Fibroblast of skin of back (primary cell): ENCODE data around the gene ATP10B.

Source experiments
- DNase-seq: peaks from one replicate; pipeline ENCODE4 v3.0.0-alpha.2; 2013

Gene ATP10B

DNA sequence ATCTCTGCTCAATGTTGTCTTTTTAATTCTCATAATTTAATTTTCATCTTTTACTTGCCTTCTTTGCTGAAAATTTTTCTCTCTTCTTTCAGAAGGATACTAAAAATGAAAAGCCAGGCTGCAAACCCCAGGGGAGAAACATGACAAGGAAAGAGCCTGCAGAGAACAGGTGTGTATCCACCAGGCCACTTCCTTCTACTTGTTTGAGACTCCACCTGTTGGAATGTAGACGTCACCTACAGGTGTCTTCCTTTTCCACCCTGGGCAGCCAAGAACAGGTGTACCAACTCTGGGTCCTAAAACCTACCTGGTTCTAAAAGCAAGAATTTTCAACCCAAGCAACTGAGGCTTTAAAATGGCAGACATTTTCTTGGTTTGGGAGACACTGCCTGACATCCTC lies 166.8 kb downstream of the ATP10B start:
- DNase-seq, result no peak

DNA sequence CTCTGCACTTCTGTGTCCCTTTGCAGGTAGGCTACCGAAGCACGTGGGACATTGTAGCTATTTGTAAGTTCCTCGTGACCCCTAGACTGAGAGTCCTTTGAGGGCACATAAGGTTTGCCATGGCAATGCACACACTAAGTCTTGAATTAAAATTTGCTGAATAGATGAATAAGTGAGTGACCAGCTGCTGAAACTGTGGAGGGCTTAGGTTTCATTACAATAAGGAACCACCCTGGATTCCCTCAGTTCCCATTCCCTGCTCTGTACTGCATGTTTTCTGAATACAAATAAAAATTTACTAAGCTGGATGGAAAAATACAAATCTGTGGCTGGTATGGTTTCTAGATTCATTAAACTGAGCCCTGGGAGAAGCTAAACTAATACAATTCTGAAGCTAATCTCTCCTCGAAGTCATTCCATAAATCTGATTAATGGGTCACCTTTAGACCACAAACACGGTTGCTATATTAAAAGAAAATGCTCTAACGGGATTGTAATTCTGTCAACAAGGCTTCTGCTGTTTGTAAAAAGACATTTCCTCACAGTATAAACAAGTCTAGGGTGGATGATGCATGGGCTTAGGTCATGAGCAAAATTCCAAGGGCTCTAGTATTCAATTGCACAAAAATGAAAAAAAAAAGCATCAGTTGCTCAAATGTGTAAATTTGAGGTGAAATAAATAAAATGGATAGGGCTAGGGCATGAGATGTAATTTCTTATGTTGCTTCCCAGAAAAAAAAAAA lies 172.3 kb downstream of the ATP10B start:
- no peak for DNase-seq

DNA sequence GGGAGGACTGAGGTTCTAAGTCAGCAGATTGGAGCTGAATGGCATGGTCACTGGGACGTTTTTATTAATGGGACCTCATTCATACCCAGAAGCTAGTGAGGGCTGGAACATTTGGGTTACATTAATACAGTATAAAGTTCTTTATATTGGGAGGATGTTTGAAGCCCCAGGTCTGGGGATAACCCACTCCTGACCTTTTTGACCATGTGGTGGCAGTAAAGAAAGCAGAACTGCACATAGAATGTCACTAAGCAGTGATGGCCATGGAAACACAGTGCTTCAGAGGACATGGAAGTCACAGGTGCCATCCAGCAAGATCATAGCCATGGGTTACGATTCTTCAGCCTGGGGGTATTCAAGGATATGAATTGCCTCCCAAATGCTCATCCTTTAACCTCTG lies 176.0 kb downstream of the ATP10B start:
- no peak for DNase-seq

DNA sequence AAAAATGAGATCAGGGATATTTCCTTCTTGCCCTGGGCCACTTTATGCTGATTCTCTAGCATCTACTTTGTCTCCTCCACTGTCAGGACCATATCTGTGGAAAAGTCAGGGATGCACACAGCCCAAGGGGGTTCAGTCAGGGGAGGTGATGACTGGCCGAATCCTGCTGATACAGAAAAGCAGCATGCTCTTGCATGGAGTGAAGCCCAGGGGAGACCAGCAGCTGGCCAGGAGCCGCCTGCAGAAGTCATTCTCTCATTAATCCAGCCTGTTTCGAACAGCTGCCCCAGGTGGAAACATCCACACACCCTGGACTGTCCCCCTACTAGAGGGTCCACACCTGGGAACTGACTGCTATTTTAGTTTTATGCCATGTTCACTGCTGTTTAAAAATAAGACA lies 177.1 kb downstream of the ATP10B start:
- no peak for DNase-seq

DNA sequence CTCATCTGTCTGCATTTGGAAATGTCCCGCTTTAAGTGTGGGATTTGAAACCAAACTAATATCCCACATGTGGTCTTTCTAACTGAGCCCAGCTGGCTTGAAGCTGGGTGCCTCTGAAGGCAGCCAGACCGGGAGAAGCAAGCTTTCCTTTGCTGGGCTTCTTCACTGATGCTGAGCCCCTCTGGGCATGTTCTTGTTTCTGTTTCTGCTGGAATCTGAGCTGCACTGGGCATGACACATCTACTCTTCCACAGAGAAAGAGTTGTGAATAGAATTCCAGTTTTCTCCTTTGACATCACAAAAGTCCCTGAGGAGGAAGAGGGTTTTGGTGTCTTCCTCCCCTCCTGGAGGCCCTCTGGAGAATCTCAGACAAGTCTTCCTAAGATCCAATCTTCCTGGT lies 179.5 kb downstream of the ATP10B start:
- no peak for DNase-seq

DNA sequence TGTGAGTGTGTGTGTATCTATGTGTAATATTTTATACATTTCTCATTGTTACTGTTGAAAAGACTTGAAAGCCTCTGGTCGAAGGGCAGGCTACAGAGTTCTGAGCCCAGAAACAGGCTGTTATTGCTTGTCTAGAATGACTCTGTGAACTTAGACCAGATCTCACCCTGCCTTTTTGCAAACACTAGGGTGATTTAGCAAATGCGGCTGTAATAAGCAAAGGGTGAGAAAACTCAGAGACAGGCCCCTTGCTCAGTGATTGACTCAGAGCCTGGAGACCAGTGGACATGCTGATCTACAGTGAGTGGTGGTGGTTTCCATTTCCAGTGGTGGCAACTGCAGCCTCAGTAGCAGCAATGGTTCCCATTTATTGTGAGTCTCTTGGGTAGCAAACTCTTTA lies 183.7 kb downstream of the ATP10B start:
- no peak for DNase-seq

DNA sequence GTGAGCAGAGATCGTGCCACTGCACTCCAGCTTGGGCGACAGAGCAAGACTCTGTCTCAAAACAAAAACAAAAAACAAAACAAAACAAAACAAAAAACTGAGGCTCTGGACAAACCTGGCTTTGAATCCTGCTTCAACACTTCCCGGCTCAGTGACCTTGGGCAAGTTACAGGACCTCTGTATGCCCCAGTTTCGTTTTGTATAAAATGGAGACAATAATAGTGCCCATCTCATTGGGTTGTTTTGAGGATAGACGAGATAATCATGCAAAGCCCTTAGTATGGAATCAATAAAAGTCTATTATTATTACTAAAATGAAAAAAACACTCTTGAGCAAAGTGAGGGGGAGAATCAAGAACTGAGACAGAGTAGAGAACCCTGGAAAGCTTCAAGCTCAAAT lies 184.9 kb downstream of the ATP10B start:
- no peak for DNase-seq

DNA sequence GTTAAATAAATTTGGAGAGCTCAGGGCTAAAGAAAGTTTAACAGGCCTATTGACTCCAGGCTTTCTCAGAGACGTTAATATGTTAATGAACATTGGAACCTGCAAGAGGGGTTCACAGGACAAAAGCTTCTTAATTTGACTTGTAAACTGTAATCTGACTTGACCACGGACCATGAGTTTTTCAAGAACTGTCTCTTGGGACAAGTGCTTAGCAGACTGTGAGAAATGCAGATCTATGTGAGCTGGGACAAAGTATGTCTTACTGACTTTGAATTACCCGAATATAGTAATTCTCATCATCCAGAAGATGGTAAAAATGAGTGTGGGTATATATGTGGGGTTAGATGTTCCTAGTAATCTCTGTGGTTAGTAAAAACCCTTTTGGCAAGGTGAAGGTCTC lies 186.6 kb downstream of the ATP10B start:
- no peak for DNase-seq

DNA sequence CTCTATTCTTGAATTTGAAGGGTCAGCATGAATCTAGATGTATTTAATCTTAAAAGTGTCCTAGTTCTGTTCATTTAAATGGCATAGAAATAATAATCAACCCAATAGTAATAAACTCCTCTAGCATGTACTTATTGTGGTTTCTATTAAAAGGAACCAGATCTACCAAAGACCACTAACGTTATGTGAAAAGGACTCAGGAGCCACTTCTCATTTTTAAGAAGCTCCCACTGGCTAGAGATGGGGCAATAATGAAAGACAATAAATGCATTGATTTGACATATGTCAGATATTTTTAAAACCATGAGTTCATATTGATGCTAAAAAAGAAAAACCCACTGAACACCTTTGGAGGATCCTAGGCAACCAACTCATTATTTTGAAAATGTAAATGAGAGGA lies 191.9 kb downstream of the ATP10B start:
- DNase-seq, result no peak

DNA sequence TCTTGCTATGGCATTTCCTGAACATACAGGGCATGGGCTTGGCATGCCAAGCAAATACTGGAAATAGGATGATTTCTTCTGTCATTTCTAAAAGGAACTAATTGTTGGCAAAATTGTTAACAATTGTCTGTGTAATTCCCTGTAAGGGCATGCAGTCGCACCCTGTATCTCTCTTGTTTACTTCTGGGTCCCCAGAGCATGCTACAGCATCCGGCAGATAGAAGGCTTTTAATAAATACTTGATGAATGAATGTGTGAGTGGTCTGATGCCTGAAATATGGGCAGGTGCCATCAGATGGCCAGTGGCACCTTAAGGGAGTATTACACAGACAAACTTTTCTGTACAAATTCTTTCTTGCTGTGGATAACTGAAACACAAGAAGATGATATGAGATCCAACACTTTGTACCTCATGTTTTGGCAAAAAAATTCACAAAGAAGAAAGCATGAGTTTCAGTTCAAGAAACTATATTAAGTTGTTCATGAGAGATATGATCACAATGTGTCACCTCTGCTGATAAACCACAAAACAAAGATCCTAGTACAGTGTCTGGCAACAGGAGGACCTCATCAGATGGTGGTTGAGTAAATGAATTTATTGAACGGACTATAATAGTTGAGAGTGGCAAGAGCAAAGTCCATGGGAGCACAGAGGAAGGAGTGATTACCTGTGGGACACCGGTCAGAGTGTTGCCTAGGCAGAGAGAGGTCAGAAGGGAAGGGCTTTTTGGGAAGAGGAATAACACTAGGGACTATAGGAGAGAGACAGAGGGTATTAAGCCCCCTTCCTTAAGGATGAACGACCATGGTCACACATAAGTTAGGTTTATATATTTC lies 194.2 kb downstream of the ATP10B start:
- no peak for DNase-seq

DNA sequence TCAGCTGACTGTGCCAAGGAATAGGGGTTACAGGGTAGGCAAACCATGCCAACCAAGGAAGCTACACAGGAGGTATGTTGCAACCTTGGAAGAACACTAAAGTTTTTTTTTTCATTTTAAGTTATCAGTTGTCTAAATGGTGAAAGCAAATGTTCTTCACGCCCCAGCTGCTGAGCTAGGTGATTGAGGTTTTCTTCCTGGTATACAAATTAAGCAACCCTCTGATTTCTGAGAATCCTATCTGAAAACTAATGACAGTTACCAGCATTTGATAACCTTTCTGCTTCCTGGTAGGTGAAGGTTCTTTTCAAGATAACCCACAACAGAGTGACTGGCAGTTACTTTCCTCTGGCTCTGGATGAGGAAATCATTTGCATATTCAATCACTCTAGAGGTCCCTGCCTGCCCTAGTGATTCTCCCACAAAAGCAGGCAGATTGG lies 194.9 kb downstream of the ATP10B start:
- DNase-seq, result no peak

DNA sequence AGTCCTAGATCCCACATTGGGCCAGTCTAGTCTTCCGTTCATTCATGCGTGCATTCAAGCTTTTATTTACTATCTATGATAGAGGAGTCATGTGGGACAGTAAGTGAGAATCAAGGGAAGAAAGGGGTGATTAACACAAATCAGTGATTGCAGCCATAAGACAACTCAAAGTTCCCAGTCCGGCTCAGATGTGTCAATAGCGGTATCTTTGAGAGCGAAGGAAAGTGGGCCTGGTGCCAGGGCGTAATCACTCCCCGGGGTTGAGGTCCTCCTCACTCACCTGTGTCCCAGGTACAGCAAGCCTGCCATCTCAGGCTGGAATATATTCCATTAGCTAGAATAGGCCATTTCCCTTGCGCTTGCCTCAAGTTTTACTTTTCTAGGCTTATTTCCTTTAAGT lies 196.3 kb downstream of the ATP10B start:
- no peak for DNase-seq

DNA sequence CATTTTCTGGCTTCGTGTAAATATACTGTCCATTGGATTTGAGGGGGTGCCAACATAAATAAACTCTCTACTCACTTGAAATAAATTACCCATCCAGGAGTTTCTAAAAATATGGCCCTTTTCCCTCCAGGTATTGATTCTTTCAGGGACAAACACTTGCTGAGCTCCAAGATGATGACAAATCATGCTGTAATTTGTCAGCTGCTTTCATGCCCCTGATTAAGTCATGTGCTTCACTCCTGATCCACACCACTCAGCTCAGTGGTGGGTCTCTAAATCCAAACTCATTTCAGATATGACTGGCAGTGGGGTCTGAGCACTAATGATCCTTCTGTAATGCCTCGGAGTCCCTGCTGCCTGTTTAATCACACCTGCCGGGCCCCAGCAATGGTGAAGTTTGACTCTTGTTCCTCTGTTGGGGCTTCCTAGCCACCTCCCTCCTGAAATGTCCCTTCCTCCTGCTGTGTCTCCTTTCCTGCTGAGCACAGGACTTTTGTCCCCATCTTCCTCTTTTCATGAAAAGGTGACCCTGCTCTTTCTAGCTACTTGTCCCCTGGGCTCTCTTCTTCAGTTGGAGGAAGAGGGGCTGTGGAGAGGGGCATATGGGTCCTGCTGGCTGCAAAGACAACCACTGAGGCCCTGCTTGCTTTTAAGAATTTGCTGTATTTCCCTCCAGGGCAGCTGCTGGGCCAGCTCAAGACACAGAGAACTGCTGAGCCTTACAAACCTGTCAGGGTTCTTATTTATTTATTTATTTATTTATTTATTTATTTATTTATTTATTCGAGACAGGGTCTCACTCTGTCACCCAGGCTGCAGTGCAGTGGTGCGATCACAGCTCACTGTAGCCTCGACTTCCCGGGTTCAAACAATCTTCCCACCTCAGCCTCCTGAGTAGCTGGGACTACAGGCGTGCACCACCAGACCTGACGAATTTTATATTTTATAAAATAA lies 200.0 kb downstream of the ATP10B start:
- DNase-seq, result no peak

DNA sequence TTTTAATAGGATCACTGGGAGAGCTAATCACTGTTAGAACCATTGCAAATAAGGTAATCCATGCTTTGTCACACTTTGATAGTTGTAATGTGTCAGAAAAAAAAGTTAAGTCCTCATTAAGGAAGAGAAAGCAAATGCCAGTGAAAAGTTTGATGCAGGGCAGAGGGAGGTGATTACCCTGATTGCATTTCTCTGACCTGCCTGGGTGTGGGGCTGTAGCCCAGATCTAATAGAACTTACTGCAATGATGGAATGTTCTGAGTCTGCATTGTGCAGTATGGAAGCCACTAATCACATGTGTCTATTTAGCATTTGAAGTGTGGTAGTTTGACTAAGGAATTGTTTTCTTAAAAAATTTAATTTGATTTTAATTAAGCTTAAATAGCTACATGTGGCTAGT lies 202.7 kb downstream of the ATP10B start:
- no peak for DNase-seq

DNA sequence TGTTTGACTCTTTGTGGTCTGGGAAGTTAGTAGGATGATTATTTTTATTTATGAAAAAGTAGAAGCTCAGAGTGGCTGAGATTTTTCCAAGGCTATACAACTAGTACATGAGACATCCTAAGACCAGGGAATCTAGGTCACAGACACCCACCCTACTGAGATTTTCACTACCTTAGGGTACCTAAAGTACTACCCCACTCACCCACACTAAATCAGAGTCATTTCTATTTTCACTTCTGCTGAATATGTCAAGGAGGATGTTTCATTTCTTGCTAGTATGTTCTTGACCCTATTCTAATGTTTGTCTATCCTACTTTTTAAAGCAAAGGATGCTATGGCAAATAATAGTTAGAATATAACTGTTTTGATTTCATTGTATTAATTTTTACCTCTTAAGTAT lies 206.0 kb downstream of the ATP10B start:
- no peak for DNase-seq

DNA sequence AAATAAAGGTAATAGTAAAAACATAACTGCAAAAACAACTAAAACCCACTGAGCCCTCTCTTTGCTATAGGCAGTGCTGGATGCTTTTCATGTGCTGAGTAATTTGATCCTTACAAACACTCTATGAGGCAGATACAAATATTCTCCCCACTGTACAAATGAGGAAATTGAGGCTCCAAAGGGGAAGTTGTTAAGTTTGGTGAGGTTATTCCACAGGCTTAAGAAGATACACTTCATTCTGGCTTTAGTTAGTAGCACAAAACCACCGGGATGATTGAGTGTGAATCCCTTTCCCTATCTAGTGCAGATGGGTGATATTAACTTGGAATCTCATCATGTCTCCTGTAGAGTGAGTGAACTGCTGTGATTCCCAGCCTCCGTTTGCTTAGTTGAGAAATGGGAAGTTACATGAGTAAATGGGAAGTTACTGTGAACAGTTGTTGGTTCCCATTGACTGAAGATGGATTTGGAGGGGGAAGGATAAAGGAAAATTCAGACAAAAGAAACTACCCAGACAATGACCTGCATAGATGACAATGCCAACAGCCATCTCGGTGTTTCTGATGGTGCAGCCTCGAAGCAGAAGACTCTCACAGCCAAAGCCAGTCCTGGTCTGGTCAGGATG lies 208.3 kb downstream of the ATP10B start:
- no peak for DNase-seq

DNA sequence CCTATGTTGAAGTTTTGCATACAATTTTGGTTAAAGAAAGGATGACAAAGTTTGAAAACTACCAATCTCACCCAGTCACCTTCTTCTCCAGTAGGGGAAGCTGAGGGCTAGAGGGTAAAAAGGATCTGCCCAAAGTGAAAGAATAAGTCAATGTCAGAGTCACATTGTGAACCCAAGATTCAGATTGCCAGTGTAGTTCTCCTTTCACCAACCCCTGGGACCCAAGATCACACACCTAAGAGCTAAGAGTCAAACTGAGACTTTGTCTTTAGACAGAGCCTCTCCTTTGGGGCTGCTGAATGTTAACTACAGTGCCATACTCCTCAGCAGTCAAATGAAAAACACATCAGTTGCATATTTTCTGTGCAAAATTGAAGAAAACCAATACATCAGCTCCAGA lies 210.6 kb downstream of the ATP10B start:
- DNase-seq, result no peak

DNA sequence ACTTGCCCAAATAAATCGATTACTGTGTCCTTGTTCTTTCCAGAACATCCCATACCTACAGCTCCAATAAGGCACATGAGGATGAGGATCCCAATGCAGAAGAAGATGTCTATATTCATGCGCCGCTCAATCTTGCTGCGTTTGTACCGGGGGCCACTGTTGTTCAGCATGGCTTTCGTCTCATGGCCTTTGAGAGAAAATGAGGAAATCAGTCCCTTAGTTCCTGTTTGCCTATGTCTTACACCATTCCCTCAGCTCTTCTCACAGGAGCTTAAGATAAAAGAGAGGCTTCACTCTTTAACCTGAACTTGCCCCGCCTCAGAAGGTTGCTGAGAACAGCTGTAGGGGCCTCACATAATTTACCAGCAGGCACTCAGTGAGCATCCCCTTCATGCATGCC lies 211.6 kb downstream of the ATP10B start:
- no peak for DNase-seq

DNA sequence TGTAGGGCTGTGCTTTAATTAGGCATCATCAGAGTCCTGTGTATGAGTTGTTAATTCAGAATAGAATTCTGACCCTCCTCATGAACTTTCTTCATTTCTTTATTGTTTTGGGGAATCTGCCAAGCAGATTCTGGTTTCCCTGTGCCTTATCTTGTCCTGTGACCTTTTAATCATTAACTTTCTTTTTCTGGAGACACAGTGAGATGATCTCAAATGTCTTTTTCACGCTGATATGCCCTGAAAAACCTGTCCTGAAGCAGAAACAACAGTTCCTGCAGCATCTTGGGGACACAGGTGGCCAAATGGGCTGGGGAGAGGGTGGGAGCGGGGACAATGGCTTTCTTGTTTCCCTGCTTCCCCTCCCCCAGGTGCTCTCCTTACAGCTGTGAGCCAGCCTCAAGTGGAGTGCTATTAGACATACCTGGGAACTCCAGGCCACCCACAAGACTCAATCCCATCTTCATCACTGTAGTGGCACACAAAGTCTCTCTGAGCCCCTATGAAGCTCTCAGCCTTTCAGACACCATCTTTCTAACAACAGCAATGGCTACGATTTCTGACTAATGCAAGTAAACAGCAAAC lies 213.8 kb downstream of the ATP10B start:
- no peak for DNase-seq

DNA sequence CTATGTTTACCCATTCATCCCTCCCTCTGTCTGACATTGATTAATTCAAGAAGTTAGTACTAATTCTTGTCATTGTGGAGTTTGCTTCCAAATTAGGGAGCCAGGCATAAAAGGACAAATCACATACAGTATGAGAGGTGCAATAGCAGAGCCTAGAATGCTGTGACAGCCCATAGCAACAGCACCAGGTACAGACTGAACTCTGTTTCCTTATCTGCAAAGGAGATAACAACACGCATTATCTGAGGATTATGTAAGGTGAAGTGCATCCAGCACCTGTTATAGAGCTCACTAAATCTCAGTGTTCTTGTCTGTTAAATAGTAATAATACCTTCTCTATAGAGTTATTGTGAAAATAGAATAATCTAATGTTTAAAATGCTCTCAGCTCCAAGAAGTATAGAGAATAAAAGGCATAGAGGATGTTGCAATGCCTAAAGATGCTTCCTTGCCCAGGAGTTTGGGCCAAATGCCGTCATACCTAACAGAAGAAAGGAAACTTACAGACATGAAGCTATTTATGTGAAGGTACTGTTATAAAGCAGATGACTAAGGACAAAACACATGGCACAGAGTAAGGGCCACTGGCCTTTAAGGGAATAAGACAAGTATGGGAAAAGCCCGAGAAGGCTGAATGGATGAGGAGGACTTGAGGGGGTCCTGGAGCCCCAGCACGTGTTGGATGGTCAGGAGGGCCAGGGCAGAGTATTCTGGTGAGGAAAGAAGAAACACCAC lies 214.5 kb downstream of the ATP10B start:
- DNase-seq, result no peak

DNA sequence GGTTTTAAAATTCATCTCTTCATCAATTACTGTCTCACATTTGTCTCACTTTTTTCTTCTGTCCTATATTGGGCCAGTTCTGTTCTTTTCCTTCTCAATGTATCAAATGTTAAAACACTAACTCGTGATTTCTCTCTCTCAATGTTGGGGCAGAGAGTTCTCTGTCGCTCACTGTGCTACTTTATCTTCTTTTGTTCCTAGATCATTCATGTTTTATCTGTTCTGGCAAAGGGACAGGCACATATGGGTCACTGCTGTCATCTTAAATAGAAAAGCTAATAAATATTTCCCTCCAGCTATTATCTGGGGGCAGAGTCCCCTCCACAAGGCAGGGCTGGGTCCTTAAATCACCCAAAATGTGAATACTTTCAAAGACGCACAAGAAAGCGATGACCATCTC lies 216.3 kb downstream of the ATP10B start:
- DNase-seq, result no peak
